ENCODE results near the gene KREMEN1. TPM values are rescaled to one million over a fixed set of nuclear protein-coding genes. Genes with fewer than 3 reads are reported as not detected.

The KREMEN1 gene
- total RNA-seq, 1 donor from 2014 or later, result 102 TPM

GRCh38 chr22:29187831-29188230, 115.0 kb downstream of the KREMEN1 start:
- no peak for DNase-seq

DNA sequence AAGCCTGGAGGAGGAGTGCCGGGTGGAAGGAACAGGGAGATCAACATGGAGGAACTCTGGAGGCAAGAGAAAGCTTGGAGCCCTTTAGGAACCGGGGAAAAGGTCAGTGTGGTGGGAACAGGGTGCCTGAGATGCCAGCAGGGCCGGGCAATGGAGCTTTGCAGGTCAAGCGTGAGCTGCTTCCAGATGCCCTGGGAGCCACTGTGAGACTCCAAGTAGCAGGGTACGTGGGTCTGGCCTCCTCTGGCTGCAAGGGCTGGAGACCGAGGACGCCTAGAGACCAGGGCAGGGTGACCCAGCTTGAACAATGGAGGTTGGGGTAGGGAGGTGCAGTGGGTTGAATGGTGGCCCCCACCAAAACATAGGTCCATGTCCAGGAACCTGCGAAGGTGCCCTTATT, 117.2 kb downstream of the KREMEN1 start:
- no peaks in the 10 kb centered on the region for H3K36me3 ChIP-seq
- no peak overlapping the region for H3K4me3 ChIP-seq
- no peak for DNase-seq
- peaks cover under 1% of the 10 kb centered on the region for H3K4me1 ChIP-seq
- intact Hi-C loops (cut with micrococcal nuclease), result no loop called here
- H3K27ac ChIP-seq (replicated peaks), result no peak overlapping the region
- no peaks in the 10 kb centered on the region for H3K9me3 ChIP-seq (replicated peaks)
- H3K27me3 ChIP-seq (ENCODE audit: low read depth), result no peaks in the 10 kb centered on the region
- no peak for TF ChIP-seq CTCF (IDR thresholded peaks at IDR 0.05; ENCODE audit: borderline replicate concordance)

More at GRCh38 chr22:29187831-29188230, 115.0 kb downstream of the KREMEN1 start:
- intact Hi-C loops (cut with micrococcal nuclease), result no loop called here
- H3K36me3 ChIP-seq, result no peaks in the 10 kb centered on the region
- H3K27me3 ChIP-seq (ENCODE audit: low read depth), result no peaks in the 10 kb centered on the region
- H3K27ac ChIP-seq (replicated peaks), result no peak overlapping the region
- no peak overlapping the region for H3K4me3 ChIP-seq
- TF ChIP-seq CTCF (IDR thresholded peaks at IDR 0.05; ENCODE audit: borderline replicate concordance), result no peak
- H3K9me3 ChIP-seq (replicated peaks), result no peaks in the 10 kb centered on the region
- H3K4me1 ChIP-seq, result no peaks in the 10 kb centered on the region

- Histone ChIP-seq H3K36me3 (no peaks in the 10 kb centered on the region), H3K27me3 (ENCODE audit: low read depth) (no peaks in the 10 kb centered on the region), H3K4me1 (peaks cover 9% of the 10 kb centered on the region), H3K27ac (replicated peaks) (no peak overlapping the region), H3K4me3 (no peak overlapping the region), H3K9me3 (replicated peaks) (no peaks in the 10 kb centered on the region)
- intact Hi-C loops (cut with micrococcal nuclease), result no loop called here
- TF ChIP-seq CTCF (IDR thresholded peaks at IDR 0.05; ENCODE audit: borderline replicate concordance), result no peak
- DNase-seq, result no peak
Observed at GRCh38 chr22:29190918-29191317, 118.1 kb downstream of the KREMEN1 start.

GRCh38 chr22:29193021-29193420, 120.2 kb downstream of the KREMEN1 start:
- no peak for DNase-seq
- no peaks in the 10 kb centered on the region for H3K36me3 ChIP-seq
- no peak for TF ChIP-seq CTCF (IDR thresholded peaks at IDR 0.05; ENCODE audit: borderline replicate concordance)
- peaks cover 11% of the 10 kb centered on the region for H3K4me1 ChIP-seq
- H3K27ac ChIP-seq (replicated peaks), result no peak overlapping the region
- intact Hi-C loops (cut with micrococcal nuclease), result no loop called here
- no peaks in the 10 kb centered on the region for H3K9me3 ChIP-seq (replicated peaks)
- H3K27me3 ChIP-seq (ENCODE audit: low read depth), result no peaks in the 10 kb centered on the region
- no peak overlapping the region for H3K4me3 ChIP-seq

DNA sequence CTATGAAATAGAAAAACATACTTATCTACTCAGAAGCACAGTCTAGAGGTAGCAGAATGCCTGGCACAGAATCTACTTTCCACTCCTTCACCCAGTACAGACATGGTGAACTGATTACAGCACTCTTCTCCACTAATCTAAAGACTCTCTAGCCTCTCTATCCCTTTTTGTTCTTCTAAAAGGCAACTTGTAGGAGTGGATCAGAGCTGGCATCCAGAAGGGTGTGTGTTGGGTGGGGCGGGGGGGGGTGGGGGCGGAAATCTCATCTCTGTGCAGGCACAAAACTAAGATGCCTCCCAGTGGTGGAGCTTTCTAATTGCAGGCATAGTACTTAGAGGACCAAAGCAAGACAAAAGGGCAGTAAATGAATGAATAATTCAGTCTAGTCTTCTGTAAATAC, 121.3 kb downstream of the KREMEN1 start:
- DNase-seq, result no peak
- no peak overlapping the region for H3K4me3 ChIP-seq
- peaks cover 11% of the 10 kb centered on the region for H3K4me1 ChIP-seq
- intact Hi-C loops (cut with micrococcal nuclease), result no loop called here
- H3K27ac ChIP-seq (replicated peaks), result no peak overlapping the region
- TF ChIP-seq CTCF (IDR thresholded peaks at IDR 0.05; ENCODE audit: borderline replicate concordance), result no peak
- H3K9me3 ChIP-seq (replicated peaks), result peaks cover 3% of the 10 kb centered on the region
- H3K36me3 ChIP-seq, result no peaks in the 10 kb centered on the region
- no peaks in the 10 kb centered on the region for H3K27me3 ChIP-seq (ENCODE audit: low read depth)
